HEK293 (cell line): ENCODE data around the gene MALSU1.

Experiments
- BCL11B ChIP-seq: fragments of 450-650 bp; formaldehyde crosslinking; IDR thresholded peaks from 2 replicates; pipeline ENCODE4 v1.5.1; 2016; ENCODE audit warnings: low read depth, missing biosample characterization, missing genetic modification characterization
- GLI2 ChIP-seq: fragments of 450-650 bp; formaldehyde crosslinking; IDR thresholded peaks from 2 replicates; pipeline ENCODE4; 2017; ENCODE audit warnings: missing biosample characterization, missing genetic modification characterization, low read depth, borderline replicate concordance
- KLF10 ChIP-seq: fragments of 450-650 bp; IDR thresholded peaks from 2 replicates; pipeline ENCODE4 v1.5.1; 2018; ENCODE audit warnings: missing biosample characterization, mild to moderate bottlenecking, missing genetic modification characterization
- KLF7 ChIP-seq: fragments of 450-650 bp; formaldehyde crosslinking; IDR thresholded peaks from 2 replicates; pipeline ENCODE4 v1.5.1; 2016; ENCODE audit warnings: missing biosample characterization, missing genetic modification characterization, borderline replicate concordance
- SCRT1 ChIP-seq: fragments of 450-650 bp; formaldehyde crosslinking; IDR thresholded peaks from 2 replicates; pipeline ENCODE4 v1.5.1; 2016; ENCODE audit warnings: missing biosample characterization, missing genetic modification characterization, borderline replicate concordance
- ZBTB17 ChIP-seq: fragments of 450-650 bp; formaldehyde crosslinking; IDR thresholded peaks from 2 replicates; pipeline ENCODE4 v1.5.1; 2016; ENCODE audit warnings: missing biosample characterization, missing genetic modification characterization
- ZEB2 ChIP-seq: fragments of 450-650 bp; formaldehyde crosslinking; IDR thresholded peaks from 2 replicates; pipeline ENCODE4 v1.5.1; 2016; ENCODE audit warnings: missing biosample characterization, missing genetic modification characterization
- ZFP3 ChIP-seq: fragments of 450-650 bp; formaldehyde crosslinking; IDR thresholded peaks from 2 replicates; pipeline ENCODE4 v1.5.1; 2016; ENCODE audit warnings: low read depth, missing biosample characterization, missing genetic modification characterization
- ZNF174 ChIP-seq: fragments of 450-650 bp; formaldehyde crosslinking; IDR thresholded peaks from 2 replicates; pipeline ENCODE4 v1.5.0; 2017; ENCODE audit warnings: missing biosample characterization, mild to moderate bottlenecking, missing genetic modification characterization
- ZNF184 ChIP-seq: fragments of 450-650 bp; IDR thresholded peaks from 2 replicates; pipeline ENCODE4 v1.5.1; 2018; ENCODE audit warnings: missing biosample characterization, mild to moderate bottlenecking, missing genetic modification characterization
- ZNF221 ChIP-seq: fragments of 450-650 bp; formaldehyde crosslinking; IDR thresholded peaks from 2 replicates; pipeline ENCODE4 v1.5.1; 2017; ENCODE audit warnings: missing biosample characterization, missing genetic modification characterization, borderline replicate concordance
- ZNF23 ChIP-seq: fragments of 450-650 bp; formaldehyde crosslinking; IDR thresholded peaks from 2 replicates; pipeline ENCODE4 v1.5.1; 2016; ENCODE audit warnings: missing biosample characterization, missing genetic modification characterization, borderline replicate concordance
- ZNF423 ChIP-seq: fragments of 450-650 bp; formaldehyde crosslinking; IDR thresholded peaks from 2 replicates; pipeline ENCODE4 v1.5.1; 2016; ENCODE audit warnings: missing biosample characterization, missing genetic modification characterization
- ZNF433 ChIP-seq: fragments of 450-650 bp; formaldehyde crosslinking; IDR thresholded peaks from 2 replicates; pipeline ENCODE4 v1.5.1; 2016; ENCODE audit warnings: missing biosample characterization, missing genetic modification characterization, low read depth
- ZNF473 ChIP-seq: fragments of 450-650 bp; formaldehyde crosslinking; IDR thresholded peaks from 2 replicates; pipeline ENCODE4 v1.5.1; 2017; ENCODE audit warnings: missing biosample characterization, missing genetic modification characterization
- ZNF521 ChIP-seq: fragments of 450-650 bp; formaldehyde crosslinking; IDR thresholded peaks from 2 replicates; pipeline ENCODE4 v1.5.1; 2017; ENCODE audit warnings: missing biosample characterization, mild to moderate bottlenecking, missing genetic modification characterization
- ZNF610 ChIP-seq: fragments of 450-650 bp; formaldehyde crosslinking; IDR thresholded peaks from 2 replicates; pipeline ENCODE4 v1.5.1; 2016; ENCODE audit warnings: missing biosample characterization, missing genetic modification characterization, borderline replicate concordance
- ZNF629 ChIP-seq: fragments of 450-650 bp; formaldehyde crosslinking; IDR thresholded peaks from 2 replicates; pipeline ENCODE4 v1.5.1; 2017; ENCODE audit warnings: missing biosample characterization, missing genetic modification characterization
- ZNF777 ChIP-seq: fragments of 450-650 bp; formaldehyde crosslinking; IDR thresholded peaks from 2 replicates; pipeline ENCODE4 v1.5.1; 2017; ENCODE audit warnings: missing biosample characterization, missing genetic modification characterization, borderline replicate concordance
- ZSCAN30 ChIP-seq: fragments of 450-650 bp; IDR thresholded peaks from 2 replicates; pipeline ENCODE4 v1.5.1; 2018; ENCODE audit warnings: missing biosample characterization, mild to moderate bottlenecking, missing genetic modification characterization, moderate library complexity
- TF ChIP-seq, protein P1 (sequence below): fragments of 450-650 bp; formaldehyde crosslinking; IDR thresholded peaks from 2 replicates; pipeline ENCODE4 v1.5.1; 2016; ENCODE audit warnings: missing biosample characterization, missing genetic modification characterization
- TF ChIP-seq, protein P2 (sequence below): fragments of 450-650 bp; formaldehyde crosslinking; IDR thresholded peaks from 2 replicates; pipeline ENCODE4 v1.5.1; 2016; ENCODE audit warnings: missing biosample characterization, missing genetic modification characterization, low read depth
- TF ChIP-seq, protein P3 (sequence below): fragments of 450-650 bp; formaldehyde crosslinking; IDR thresholded peaks from 2 replicates; pipeline ENCODE4 v1.5.1; 2017; ENCODE audit warnings: missing biosample characterization, mild to moderate bottlenecking, missing genetic modification characterization, moderate library complexity
- TF ChIP-seq, protein P4 (sequence below): fragments of 450-650 bp; formaldehyde crosslinking; IDR thresholded peaks from 2 replicates; pipeline ENCODE4 v1.5.1; 2016; ENCODE audit warnings: missing biosample characterization, missing genetic modification characterization
- TF ChIP-seq, protein P5 (sequence below): fragments of 450-650 bp; IDR thresholded peaks from 2 replicates; pipeline ENCODE4 v1.5.1; 2018; ENCODE audit warnings: missing biosample characterization, mild to moderate bottlenecking, missing genetic modification characterization
- TF ChIP-seq, protein P6 (sequence below): fragments of 450-650 bp; formaldehyde crosslinking; IDR thresholded peaks from 2 replicates; pipeline ENCODE4 v1.5.1; 2016; ENCODE audit warnings: missing biosample characterization, missing genetic modification characterization
- TF ChIP-seq, protein P7 (sequence below): fragments of 450-650 bp; formaldehyde crosslinking; optimal IDR thresholded peaks from 2 replicates; pipeline ENCODE3; 2016; ENCODE audit warnings: missing biosample characterization, mild to moderate bottlenecking, missing genetic modification characterization

The MALSU1 gene

DNA sequence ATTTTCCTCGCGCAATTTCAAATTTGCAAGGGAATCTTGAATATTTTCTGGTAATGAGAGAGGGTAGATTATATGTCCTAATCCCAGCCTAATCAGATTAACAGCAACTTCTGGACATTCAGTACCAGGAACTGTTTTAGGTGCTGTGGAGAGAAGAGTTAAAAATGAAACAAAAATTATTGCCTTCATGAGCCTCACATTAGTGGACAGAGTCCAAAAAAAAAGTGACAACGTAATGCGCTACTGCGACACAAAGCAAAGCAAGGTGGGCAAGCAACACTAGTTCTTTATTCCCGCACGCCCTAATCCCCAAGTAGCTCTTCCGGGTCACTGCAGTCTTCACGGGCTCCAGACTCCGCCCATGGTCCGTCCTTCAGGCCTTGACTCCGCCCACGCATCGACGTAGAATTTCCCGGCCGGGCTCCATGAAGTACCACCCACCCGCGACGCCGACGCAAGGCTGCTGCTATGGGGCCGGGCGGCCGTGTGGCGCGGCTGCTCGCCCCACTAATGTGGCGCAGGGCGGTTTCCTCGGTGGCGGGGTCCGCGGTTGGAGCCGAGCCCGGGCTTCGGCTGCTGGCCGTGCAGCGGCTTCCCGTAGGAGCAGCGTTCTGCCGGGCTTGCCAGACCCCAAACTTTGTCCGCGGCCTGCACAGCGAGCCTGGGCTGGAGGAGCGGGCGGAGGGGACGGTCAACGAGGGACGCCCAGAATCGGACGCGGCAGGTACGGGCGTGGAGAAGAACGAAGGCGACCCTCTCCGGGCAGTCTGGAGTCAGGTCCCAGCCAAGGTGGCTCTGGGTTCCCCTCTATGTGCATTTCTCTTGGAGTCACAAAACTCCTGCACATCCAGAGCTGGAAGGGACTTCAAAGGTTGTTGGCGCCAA lies at the start of gene MALSU1 (continued):
- TF ChIP-seq, protein P1, sequence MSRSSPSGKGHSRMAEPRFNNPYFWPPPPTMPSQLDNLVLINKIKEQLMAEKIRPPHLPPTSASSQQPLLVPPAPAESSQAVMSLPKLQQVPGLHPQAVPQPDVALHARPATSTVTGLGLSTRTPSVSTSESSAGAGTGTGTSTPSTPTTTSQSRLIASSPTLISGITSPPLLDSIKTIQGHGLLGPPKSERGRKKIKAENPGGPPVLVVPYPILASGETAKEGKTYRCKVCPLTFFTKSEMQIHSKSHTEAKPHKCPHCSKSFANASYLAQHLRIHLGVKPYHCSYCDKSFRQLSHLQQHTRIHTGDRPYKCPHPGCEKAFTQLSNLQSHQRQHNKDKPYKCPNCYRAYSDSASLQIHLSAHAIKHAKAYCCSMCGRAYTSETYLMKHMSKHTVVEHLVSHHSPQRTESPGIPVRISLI (tag by site-specific recombination), result peak; percentile 84; the same call in 1 of the 2 replicates
- TF ChIP-seq ZNF521, result no peak
- TF ChIP-seq ZNF23 (tag by site-specific recombination), result no peak
- TF ChIP-seq ZNF473 (tag by site-specific recombination), result no peak
- peak; percentile 76; the same call in 1 of the 2 replicates for TF ChIP-seq ZNF777 (tag by site-specific recombination)
- TF ChIP-seq ZNF629 (tag by site-specific recombination), result peak; percentile 65
- TF ChIP-seq ZNF433 (tag by site-specific recombination), result no peak
- TF ChIP-seq GLI2 (tag by site-specific recombination), result no peak
- TF ChIP-seq KLF10 (tag by site-specific recombination), result no peak
- no peak for TF ChIP-seq ZFP3
- peak; percentile 52; the same call in 1 of the 2 replicates for TF ChIP-seq ZBTB17 (tag by site-specific recombination)
- TF ChIP-seq ZNF221 (tag by site-specific recombination), result no peak
- TF ChIP-seq, protein P2, sequence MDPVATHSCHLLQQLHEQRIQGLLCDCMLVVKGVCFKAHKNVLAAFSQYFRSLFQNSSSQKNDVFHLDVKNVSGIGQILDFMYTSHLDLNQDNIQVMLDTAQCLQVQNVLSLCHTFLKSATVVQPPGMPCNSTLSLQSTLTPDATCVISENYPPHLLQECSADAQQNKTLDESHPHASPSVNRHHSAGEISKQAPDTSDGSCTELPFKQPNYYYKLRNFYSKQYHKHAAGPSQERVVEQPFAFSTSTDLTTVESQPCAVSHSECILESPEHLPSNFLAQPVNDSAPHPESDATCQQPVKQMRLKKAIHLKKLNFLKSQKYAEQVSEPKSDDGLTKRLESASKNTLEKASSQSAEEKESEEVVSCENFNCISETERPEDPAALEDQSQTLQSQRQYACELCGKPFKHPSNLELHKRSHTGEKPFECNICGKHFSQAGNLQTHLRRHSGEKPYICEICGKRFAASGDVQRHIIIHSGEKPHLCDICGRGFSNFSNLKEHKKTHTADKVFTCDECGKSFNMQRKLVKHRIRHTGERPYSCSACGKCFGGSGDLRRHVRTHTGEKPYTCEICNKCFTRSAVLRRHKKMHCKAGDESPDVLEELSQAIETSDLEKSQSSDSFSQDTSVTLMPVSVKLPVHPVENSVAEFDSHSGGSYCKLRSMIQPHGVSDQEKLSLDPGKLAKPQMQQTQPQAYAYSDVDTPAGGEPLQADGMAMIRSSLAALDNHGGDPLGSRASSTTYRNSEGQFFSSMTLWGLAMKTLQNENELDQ (tag by site-specific recombination), result no peak
- TF ChIP-seq, protein P3, sequence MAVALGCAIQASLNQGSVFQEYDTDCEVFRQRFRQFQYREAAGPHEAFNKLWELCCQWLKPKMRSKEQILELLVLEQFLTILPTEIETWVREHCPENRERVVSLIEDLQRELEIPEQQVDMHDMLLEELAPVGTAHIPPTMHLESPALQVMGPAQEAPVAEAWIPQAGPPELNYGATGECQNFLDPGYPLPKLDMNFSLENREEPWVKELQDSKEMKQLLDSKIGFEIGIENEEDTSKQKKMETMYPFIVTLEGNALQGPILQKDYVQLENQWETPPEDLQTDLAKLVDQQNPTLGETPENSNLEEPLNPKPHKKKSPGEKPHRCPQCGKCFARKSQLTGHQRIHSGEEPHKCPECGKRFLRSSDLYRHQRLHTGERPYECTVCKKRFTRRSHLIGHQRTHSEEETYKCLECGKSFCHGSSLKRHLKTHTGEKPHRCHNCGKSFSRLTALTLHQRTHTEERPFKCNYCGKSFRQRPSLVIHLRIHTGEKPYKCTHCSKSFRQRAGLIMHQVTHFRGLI, result peak; percentile 78
- TF ChIP-seq, protein P4, sequence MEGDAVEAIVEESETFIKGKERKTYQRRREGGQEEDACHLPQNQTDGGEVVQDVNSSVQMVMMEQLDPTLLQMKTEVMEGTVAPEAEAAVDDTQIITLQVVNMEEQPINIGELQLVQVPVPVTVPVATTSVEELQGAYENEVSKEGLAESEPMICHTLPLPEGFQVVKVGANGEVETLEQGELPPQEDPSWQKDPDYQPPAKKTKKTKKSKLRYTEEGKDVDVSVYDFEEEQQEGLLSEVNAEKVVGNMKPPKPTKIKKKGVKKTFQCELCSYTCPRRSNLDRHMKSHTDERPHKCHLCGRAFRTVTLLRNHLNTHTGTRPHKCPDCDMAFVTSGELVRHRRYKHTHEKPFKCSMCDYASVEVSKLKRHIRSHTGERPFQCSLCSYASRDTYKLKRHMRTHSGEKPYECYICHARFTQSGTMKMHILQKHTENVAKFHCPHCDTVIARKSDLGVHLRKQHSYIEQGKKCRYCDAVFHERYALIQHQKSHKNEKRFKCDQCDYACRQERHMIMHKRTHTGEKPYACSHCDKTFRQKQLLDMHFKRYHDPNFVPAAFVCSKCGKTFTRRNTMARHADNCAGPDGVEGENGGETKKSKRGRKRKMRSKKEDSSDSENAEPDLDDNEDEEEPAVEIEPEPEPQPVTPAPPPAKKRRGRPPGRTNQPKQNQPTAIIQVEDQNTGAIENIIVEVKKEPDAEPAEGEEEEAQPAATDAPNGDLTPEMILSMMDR (tag by site-specific recombination), result 0 out of 2 replicates have a peak, but pooled peaks have one; percentile 16
- TF ChIP-seq, protein P5, sequence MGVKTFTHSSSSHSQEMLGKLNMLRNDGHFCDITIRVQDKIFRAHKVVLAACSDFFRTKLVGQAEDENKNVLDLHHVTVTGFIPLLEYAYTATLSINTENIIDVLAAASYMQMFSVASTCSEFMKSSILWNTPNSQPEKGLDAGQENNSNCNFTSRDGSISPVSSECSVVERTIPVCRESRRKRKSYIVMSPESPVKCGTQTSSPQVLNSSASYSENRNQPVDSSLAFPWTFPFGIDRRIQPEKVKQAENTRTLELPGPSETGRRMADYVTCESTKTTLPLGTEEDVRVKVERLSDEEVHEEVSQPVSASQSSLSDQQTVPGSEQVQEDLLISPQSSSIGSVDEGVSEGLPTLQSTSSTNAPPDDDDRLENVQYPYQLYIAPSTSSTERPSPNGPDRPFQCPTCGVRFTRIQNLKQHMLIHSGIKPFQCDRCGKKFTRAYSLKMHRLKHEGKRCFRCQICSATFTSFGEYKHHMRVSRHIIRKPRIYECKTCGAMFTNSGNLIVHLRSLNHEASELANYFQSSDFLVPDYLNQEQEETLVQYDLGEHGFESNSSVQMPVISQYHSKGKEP (tag by site-specific recombination), result no peak
- TF ChIP-seq ZNF610 (tag by site-specific recombination), result 0 out of 2 replicates have a peak, but pooled peaks have one; percentile 27
- TF ChIP-seq ZEB2 (tag by site-specific recombination), result no peak; the same call in 1 of the 2 replicates
- TF ChIP-seq, protein P6, sequence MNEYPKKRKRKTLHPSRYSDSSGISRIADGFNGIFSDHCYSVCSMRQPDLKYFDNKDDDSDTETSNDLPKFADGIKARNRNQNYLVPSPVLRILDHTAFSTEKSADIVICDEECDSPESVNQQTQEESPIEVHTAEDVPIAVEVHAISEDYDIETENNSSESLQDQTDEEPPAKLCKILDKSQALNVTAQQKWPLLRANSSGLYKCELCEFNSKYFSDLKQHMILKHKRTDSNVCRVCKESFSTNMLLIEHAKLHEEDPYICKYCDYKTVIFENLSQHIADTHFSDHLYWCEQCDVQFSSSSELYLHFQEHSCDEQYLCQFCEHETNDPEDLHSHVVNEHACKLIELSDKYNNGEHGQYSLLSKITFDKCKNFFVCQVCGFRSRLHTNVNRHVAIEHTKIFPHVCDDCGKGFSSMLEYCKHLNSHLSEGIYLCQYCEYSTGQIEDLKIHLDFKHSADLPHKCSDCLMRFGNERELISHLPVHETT (tag by site-specific recombination), result 0 out of 2 replicates have a peak, but pooled peaks have one; percentile 17
- no peak for TF ChIP-seq ZNF184
- TF ChIP-seq, protein P7, sequence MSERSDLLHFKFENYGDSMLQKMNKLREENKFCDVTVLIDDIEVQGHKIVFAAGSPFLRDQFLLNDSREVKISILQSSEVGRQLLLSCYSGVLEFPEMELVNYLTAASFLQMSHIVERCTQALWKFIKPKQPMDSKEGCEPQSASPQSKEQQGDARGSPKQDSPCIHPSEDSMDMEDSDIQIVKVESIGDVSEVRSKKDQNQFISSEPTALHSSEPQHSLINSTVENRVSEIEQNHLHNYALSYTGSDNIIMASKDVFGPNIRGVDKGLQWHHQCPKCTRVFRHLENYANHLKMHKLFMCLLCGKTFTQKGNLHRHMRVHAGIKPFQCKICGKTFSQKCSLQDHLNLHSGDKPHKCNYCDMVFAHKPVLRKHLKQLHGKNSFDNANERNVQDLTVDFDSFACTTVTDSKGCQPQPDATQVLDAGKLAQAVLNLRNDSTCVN (tag by site-specific recombination), result peak; percentile 64
- no peak for TF ChIP-seq KLF7
- TF ChIP-seq ZSCAN30 (tag by site-specific recombination), result 0 out of 2 replicates have a peak, but pooled peaks have one; percentile 54
- TF ChIP-seq ZNF423 (tag by site-specific recombination), result no peak
- TF ChIP-seq BCL11B, result no peak
- no peak for TF ChIP-seq SCRT1 (tag by site-specific recombination)
- TF ChIP-seq ZNF174, result no peak
